KBM-7 (cell line): ENCODE results near the gene ACAA1.

ENCODE experiments used
- DNase-seq: peaks from one replicate; pipeline ENCODE4 v3.0.0-alpha.2; 2015
- in situ Hi-C: fragments of 300-500 bp; cut with MboI; formaldehyde crosslinking; loops from 2 replicates; pipeline ENCODE4 v1.14.3; 2020; ENCODE audit warnings: low sequenced_read_pairs, low pct_unique_long_range_greater_than_20kb, mixed read lengths

The ACAA1 gene

DNA sequence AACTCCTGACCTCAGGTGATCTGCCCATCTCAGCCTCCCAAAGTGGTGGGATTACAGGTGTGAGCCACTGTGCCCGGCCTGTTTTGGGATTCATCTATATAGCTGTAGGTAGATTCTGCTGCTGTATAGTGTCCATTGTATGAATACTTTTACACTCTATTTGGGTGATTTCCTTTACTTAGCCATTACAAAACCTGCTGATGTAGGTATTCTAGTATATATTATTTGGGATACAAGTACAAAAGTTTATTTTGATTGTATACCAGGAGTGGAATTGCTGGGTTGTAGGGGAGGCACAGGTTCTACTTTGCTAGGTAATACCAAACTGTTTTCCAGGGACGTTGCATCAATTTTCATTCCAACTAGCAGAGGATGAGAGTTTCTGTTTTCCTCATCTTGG is 18.9 kb upstream of the ACAA1 start:
- in situ Hi-C loops: no loop called here
- DNase-seq: no peak

DNA sequence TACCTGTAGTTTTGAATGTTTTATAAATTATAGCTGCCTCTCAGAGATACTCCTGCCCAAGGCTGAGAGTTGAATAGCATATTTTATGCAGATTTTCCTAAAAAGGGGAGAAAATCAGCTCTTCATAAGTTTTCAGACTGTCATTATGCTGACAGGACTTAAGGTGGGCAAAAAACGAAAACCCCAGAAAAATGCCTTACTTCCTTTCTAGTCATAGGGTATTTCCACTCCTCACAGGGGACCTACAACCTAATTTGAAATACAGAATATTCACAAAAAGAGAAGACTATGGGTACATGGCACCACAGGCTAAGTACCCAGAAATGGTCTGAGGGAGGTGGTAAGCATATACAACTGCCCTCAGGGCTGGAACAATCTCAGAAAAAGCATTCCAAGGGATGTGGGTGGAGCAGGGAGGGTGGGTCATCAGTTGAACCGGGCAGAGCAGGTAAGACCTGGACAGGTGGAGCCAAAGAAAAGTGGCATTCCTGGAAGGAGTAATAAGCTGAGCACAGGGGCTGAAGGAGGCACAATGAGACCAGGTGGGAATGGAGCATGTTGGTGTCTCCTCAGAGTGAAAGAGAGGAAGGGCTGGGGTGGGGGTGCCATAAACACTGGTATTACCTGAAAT is 17.8 kb upstream of the ACAA1 start:
- DNase-seq: no peak
- in situ Hi-C loops: no loop called here

DNA sequence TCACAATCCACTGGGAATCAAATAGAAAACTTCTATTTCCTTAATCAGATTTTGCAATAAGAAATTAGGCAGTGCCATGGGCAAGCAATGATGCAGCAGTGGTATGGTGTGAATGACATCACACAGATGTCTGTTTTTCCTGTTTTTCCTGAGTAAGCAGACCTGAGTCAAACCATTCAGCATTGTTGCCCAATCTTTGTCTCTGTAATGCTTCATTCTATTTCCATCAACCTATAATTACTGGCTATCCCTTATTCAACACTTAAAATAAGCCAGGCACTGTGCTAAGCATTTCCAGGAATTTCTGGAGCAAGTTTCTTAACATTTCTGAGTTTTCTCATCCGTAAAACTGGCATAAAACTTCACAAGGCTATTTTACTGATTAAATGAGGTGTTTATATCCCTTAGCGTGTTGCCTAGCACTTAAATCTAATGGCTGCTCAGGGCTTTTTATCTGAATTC is 17.1 kb upstream of the ACAA1 start:
- in situ Hi-C loops: no loop called here
- no peak for DNase-seq

DNA sequence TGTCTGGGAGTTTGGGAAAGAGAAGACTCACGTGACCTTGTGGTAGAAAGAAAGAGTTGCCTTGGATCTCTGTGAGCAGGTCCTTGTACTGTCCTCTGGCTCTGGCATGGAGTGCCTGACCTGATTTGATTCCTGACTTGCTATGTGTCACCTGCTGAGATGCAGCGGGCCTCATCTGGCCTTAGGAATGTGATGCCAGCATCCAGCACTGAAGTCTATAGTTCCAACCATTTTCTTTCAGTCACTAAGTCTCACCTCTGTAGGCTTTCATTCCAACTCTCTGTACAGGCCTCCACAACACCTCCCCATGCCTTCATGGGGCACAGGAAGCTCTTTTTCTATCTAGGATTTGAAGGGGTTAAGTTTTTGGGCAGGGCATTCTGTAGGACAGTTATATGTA is 16.3 kb upstream of the ACAA1 start:
- DNase-seq: no peak
- in situ Hi-C loops: no loop called here

DNA sequence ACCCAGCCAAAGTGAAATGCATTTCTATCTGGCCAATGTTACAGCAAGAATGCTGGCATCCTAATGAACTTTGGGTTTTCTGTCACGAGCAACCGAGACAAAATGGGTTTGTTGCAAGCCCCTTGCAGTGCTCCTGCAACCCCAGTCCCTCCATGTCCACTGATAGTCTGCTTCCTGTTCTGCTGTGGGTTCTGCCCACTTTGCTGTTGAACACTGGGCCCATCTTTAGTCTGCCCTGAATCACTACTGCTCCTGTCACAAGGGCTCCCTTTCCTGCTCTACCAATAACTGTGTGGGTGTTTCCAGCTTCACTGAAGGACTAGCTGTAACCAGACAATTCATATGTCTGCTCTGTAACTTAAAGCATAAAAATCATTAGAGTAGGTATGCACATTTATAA is 15.7 kb upstream of the ACAA1 start:
- in situ Hi-C loops: no loop called here
- no peak for DNase-seq

DNA sequence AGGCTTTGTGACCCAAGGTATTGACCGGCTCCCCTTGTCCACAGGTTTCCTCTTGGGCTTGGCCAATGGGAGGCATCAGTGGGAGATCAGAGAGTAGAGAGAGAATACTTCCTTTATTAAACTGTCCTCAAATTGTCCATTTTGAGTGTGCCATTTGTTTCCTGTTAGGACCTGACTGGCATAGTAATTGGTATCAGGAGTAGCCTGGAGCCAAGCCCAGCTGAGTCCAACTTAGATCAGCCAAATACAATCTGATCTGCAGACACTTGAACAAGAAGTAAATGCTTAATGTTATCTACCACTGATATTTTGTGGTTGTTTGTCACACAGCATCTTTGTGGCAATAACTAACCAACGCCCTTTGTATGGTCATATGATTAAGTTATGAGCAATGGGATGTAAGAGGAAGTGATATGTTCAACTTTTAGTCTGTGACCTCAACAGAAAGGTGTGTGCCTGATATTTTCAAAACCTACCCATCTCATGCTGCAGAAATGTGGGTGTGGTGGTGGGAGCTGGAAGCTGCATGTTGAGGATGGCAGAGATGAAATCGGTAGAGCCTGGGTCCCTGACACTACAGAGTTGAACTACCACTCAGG is 14.8 kb upstream of the ACAA1 start:
- no peak for DNase-seq
- in situ Hi-C loops: no loop called here

DNA sequence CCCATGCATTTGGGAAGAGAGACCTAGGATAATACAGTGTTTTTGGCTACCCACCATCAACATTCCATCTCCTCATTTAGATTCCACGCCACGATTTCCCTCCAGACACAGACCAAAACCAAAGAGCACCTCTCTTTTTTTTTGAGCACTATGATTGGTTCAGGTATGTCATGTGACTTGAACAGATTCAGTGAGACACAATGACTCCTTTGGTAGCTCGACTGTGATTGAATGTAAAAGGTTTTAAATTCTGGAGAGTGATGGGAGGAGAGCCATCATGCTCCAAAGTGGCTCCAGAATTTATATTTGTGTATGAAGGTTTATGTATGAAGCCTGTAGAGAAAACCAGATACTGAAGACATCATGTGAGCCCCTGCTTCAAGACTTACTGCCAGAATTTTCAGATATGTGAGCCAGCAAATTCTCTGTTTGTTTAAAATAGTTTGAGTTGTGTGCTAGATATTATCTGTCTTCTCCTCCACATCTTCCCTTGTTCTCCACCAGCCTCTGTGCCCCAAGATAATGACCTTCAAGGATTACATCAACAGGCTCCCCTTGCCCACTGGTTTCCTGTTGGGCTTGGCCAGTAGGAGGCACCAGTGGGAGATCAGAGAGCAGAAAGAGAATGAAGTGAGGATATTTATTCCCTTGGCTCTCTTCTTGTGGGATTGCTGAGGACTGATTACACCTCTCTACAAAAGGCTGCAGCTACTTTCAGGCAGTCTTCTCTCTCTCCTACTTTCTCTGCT is 14.0 kb upstream of the ACAA1 start:
- in situ Hi-C loops: no loop called here
- DNase-seq: no peak

DNA sequence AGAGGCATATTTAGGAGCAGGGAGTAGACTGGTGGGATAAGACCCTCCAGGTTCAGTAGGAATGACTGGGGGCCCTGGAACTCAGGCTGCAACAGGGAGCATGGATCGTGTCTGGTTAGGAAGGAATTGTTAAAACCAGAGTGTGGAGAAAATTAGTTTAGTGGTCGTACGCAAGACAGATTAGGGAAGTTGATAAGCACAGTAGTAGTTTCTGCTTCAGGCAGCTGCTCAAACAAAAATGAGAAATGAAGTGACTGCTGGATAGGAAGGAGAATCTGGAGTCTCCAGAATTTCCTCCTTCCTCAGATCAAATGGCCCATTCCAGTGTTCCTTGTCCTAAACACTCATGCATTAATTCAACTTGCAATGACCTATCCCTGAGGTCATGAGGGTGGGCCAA is 12.8 kb upstream of the ACAA1 start:
- peak; percentile 85 for DNase-seq
- in situ Hi-C loops: loop anchor here (25.0 kb wide), 1 partner anchor 338 kb away; the partner anchor contains the start of gene EXOG

DNA sequence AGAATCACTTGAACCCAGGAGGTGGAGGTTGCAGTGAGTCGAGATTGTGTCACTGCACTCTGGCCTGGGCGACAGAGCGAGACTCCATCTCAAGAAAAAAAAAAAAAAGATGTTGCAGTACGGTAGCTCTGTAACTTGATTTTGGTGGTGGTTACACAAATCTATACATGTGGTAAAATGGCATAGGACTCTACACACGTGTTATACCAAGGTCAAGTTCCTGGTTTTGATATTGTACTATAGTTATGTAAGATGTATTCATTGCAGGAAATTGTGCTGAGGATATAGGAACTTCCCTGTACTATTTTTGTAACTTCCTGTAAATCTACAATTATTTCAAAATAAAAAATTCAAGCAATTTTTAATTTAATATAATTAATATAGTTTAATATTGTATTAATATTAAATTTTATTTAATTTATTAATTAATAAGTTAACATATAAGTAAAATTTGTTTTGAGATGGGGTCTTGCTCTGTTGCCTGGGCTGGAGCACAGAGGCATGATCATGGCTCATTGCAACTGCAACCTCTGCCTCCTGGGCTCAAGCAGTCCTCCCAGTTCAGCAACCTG is 11.5 kb upstream of the ACAA1 start:
- in situ Hi-C loops: loop anchor here (25.0 kb wide), 1 partner anchor 339 kb away; the partner anchor contains the start of gene EXOG
- DNase-seq: peak; percentile 53

DNA sequence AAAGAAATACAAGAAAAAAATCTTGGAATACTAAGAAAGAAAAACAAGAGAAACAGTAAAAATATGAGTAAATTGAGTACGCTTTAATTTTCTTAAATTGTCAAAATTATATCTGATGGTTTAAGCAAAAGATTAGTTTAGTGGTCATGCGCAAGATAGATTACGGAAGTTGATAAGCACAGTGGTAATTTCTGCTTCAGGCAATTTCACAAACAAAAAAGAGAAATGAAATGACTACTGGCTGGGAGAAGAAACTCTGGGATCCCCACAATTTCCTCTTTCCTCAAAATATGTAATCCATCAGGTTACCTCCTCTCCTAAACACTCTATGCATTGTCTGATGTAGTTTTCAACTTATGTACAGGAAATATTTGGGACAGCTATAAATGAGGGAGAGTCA is 10.5 kb upstream of the ACAA1 start:
- in situ Hi-C loops: loop anchor here (25.0 kb wide), 1 partner anchor 340 kb away; the partner anchor contains the start of gene EXOG
- peak; percentile 88 for DNase-seq

DNA sequence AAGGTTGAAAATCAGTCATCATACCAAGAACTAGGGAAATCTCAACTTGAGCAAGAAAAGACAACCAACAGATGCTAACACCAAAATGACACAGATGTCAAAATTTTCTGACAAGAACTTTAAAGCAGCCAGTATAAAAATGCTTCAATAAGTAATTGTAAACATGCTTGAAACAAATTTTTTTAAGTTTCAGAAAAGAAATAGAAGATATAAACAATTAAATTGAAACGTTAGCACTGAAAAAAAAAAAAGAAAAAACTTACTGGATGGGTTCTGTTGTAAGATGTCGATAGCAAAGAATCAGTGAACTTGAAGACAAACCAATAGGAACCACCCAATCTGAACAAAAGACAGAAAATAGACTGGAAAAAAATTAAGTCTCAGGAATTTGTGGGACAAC is 9.6 kb upstream of the ACAA1 start:
- in situ Hi-C loops: loop anchor here (25.0 kb wide), 1 partner anchor 341 kb away; the partner anchor contains the start of gene EXOG
- DNase-seq: no peak

DNA sequence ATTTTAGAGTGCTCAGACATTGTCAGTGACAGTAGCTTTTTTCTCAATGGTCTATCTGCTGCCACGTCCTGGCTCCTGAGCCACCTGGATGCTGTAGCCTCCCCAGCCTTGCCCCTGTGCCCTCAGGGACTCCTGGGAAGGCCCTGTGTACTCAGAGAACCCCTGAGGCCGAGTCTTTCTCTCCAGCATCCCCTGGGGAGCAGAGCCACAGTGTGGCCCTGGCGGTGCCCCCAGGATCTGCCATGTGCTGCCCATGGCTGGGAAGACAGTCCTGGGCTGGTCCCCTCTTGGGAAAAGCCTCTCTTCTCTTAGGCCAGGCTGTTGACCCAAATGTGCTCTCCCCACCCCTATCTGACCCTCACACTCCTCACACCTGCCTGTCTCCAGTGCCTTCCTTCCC is 6.6 kb upstream of the ACAA1 start:
- DNase-seq: no peak
- in situ Hi-C loops: loop anchor here (25.0 kb wide), 1 partner anchor 344 kb away; the partner anchor contains the start of gene EXOG

DNA sequence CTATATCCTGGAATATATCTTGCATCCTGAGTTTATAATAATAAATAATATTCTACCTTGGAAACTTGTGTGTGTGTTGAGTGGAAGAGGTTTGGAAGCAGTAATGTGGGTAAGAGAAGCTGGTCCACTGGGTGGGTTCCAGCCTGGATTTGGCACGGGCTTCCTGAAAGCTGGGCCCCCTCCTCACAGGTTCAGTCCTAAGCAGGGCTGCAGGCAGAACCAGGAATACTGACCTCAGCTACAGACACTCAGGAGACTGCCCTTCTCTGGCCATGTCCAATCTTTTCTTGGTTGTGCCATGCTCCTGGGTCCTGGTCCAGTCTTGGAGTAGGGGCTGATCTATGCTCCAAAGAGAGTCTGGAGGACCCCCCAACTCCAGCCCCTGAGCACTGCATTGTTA is 6.0 kb upstream of the ACAA1 start:
- in situ Hi-C loops: loop anchor here (25.0 kb wide), 1 partner anchor 344 kb away; the partner anchor contains the start of gene EXOG

DNA sequence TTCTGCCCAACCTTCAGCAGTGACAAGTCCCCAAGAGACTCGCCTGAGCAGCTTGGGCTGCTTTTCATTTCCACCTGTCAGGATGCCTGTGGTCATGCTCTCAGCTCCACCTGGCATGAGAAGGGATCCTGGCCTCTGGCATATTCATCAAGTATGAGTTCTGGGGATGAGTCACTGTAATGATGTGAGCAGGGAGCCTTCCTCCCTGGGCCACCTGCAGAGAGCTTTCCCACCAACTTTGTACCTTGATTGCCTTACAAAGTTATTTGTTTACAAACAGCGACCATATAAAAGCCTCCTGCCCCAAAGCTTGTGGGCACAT is 5.0 kb upstream of the ACAA1 start:
- in situ Hi-C loops: loop anchor here (25.0 kb wide), 1 partner anchor 345 kb away; the partner anchor contains the start of gene EXOG
- DNase-seq: no peak

More for the DNA sequence above, 6.0 kb upstream of the ACAA1 start:
- no peak for DNase-seq

DNA sequence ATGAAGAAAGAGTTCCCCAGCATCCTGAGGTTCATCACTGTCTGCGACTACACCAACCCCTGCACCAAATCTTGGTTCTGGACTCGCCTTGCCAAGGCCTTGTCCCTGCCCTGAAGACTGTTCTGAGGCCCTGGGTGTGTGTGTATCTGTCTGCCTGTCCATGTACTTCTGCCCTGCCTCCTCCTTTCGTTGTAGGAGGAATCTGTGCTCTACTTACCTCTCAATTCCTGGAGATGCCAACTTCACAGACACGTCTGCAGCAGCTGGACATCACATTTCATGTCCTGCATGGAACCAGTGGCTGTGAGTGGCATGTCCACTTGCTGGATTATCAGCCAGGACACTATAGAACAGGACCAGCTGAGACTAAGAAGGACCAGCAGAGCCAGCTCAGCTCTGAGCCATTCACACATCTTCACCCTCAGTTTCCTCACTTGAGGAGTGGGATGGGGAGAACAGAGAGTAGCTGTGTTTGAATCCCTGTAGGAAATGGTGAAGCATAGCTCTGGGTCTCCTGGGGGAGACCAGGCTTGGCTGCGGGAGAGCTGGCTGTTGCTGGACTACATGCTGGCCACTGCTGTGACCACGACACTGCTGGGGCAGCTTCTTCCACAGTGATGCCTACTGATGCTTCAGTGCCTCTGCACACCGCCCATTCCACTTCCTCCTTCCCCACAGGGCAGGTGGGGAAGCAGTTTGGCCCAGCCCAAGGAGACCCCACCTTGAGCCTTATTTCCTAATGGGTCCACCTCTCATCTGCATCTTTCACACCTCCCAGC is 4.4 kb upstream of the ACAA1 start:
- in situ Hi-C loops: loop anchor here (25.0 kb wide), 1 partner anchor 346 kb away; the partner anchor contains the start of gene EXOG

DNA sequence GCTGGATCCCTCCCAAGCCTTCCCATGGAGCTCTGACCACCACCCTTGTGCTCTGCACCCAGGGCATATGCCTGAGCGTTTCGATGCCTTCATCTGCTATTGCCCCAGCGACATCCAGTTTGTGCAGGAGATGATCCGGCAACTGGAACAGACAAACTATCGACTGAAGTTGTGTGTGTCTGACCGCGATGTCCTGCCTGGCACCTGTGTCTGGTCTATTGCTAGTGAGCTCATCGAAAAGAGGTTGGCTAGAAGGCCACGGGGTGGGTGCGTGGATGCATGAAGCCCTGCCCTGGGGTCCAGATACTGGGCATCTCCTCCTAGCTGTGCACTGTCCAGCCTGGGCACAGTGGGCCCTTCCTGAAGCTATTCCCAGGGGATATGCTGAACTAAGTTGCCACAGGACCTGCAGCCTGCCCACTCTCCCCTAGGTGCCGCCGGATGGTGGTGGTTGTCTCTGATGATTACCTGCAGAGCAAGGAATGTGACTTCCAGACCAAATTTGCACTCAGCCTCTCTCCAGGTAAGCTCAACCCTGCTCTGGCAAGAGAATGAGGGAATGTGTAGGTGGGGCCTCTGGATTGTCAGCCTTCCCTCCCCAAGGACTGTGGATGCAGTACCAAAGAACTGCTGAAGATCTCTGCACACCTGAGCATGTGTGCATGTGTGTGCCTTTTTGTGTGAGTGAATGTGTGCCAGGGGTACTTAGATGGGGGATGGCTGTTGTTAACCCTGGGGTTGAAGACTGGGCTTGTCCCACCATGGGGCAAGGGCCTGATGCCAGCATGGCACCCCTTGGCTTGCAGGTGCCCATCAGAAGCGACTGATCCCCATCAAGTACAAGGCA is 3.6 kb upstream of the ACAA1 start:
- no peak for DNase-seq
- in situ Hi-C loops: loop anchor here (25.0 kb wide), 1 partner anchor 347 kb away; the partner anchor contains the start of gene EXOG

More for the DNA sequence above, 4.4 kb upstream of the ACAA1 start:
- no peak for DNase-seq

DNA sequence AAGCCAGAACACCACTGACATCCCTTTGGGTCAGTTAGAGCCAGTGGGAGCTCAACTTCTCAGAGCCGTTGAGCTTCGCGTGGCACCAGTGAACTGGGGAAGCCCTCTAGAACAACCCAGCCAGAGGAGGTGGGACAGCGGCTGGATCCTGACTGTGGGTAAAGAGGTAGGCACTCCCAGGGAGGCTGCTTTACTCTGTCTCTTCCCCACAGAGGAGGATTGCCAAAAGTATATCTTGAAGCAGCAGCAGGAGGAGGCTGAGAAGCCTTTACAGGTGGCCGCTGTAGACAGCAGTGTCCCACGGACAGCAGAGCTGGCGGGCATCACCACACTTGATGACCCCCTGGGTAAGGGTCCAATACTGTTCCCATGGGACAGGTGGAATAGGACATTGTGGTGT is 2.7 kb upstream of the ACAA1 start:
- DNase-seq: no peak
- in situ Hi-C loops: loop anchor here (25.0 kb wide), 1 partner anchor 348 kb away; the partner anchor contains the start of gene EXOG

DNA sequence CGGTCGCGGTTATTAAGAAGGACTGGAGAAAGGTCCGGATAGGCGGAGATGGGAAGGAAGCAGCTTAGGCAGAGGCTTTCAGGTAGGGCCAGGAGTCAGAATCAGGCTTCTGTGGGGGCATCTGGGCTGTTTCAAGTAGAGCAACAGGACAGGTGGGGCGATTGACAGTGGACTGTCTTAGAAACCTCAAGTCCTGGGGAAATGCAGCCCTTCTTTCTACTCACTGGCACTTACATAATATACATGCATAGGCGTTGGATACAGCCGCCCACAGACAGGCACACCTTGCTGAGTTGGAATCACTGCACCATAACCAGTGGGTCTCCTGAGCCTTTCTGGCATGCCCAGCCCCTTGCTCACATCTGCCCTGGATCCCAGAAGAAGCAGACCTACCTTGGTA is 2.3 kb upstream of the ACAA1 start:
- in situ Hi-C loops: loop anchor here (25.0 kb wide), 1 partner anchor 348 kb away; the partner anchor contains the start of gene EXOG
- DNase-seq: no peak
